Femur (tissue), 1 donor: ENCODE data around the gene BBS12.
A peak's percentile ranks its signal among the peaks of the same experiment; 100 is the strongest.

Experiments used
- DNase-seq: peaks from one replicate; pipeline ENCODE4 v3.0.0-alpha.2; 2017

BBS12 gene

GRCh38 chr4:122716825-122717448, 15.6 kb upstream of the BBS12 start:
- DNase-seq: no peak

- no peak for DNase-seq
Observed at GRCh38 chr4:122718281-122718680, 14.2 kb upstream of the BBS12 start.

GRCh38 chr4:122722256-122722655, 10.2 kb upstream of the BBS12 start:
- no peak for DNase-seq

DNA sequence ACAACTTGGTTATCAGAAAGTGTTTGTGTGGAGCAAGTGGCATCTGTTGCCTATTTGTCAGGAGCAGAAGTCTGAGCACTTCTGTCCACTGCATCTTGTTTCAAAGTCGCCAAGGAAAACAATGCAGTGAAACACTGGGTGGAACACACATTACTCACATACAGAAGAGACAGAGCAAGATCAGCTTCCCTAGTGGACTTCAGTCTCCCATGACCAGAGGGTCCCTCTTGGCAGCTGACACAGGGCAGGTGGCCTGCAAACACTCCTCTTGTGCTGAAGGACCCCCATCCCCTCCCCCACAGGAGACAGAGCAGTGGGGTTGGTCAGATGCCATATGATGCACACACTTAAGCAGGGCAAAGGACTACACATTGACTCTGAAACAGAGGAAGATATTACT, 3.6 kb upstream of the BBS12 start:
- DNase-seq: peak; percentile 50

- DNase-seq: no peak
Observed at GRCh38 chr4:122731676-122732075, 828 bp upstream of the BBS12 start.

GRCh38 chr4:122733787-122734120, 1.2 kb downstream of the BBS12 start:
- no peak for DNase-seq

GRCh38 chr4:122739174-122739573, 6.7 kb downstream of the BBS12 start:
- DNase-seq: peak; percentile 20

DNA sequence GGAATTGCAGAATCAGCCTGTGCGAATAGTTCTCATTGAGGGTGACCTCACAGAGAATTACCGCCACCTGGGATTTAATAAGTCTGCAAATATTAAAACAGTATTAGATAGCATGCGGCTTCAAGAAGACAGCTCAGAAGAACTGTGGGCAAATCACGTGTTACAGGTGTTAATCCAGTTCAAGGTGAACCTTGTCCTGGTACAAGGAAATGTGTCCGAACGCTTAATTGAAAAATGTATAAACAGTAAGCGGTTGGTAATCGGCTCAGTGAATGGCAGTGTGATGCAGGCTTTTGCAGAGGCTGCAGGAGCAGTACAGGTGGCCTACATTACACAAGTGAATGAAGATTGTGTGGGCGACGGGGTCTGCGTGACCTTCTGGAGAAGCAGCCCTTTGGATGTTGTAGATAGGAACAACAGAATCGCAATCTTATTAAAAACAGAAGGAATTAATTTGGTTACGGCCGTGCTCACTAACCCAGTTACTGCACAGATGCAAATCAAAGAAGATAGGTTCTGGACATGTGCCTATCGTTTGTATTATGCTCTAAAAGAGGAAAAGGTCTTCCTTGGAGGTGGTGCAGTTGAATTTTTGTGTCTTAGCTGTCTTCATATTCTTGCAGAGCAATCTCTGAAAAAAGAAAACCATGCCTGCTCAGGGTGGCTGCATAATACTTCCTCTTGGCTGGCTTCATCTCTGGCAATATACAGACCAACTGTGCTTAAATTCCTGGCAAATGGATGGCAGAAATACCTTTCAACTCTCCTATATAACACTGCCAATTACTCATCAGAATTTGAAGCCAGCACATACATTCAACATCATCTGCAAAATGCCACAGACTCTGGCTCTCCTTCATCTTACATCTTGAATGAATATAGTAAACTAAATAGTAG, 10.7 kb downstream of the BBS12 start:
- DNase-seq: no peak

GRCh38 chr4:122744229-122744628, 11.7 kb downstream of the BBS12 start:
- DNase-seq: no peak

DNA sequence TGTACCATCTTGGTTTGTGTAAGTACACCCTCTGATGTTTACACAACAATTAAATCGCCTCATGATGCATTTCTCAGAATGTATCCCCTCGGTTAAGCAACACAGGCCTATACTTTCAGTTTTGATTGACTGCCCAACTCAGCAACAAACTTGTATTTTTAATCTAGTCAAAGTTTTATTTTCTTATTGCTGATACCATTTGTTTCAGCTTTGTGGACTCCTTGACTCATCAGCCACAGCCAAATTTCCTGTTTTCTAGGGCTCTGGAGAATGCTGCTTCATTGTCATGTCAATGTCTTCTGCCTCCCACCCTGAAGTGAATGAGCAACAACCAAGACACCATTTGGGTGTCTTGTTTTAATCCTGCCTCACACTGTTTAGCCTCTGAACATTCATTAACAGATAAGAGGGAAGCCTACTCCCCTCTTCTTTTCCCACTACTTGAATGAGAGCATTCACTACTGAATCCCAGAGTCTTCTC, 14.0 kb downstream of the BBS12 start:
- DNase-seq: no peak

DNA sequence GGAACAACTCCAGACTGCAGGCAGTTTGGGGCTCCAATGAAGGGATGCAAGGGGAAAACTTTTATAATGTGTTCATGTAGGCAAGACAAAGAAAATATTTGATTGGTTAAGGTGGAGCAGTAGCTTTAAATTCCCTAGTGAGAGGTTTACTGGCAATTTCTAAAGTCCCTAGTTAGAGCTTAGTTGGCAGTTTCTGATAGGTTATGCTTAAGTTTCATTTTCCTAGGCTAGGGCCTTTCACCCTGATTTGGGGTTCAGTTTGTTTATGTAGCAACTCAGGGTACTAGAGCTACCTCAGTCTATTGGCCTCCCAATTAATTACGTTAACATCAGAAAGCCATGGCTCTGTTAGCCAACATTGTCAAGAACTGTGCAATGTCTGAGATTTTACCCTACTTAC, 14.6 kb downstream of the BBS12 start:
- DNase-seq: no peak

GRCh38 chr4:122747883-122748282, 15.4 kb downstream of the BBS12 start:
- DNase-seq: no peak

- DNase-seq: no peak
Observed at GRCh38 chr4:122749704-122750454, 17.4 kb downstream of the BBS12 start.

DNA sequence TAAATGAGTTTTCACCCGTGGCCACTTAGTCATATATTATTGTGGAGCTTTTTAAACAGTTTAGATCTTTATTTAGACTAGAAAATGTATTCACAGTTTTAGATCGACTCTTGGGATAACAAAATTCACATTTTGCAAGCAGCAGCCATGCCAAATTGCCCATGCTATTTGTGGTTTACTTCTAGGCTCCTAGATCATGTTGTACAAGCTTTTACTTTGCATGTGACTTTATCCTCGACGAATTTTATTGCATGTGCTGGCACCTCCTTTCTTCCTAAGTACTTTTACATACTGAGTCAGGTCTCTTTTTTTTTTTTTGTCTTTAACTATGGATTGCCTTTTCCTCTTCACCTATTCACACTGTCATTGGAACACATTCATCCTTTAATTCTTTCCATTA, 23.2 kb downstream of the BBS12 start:
- no peak for DNase-seq

DNA sequence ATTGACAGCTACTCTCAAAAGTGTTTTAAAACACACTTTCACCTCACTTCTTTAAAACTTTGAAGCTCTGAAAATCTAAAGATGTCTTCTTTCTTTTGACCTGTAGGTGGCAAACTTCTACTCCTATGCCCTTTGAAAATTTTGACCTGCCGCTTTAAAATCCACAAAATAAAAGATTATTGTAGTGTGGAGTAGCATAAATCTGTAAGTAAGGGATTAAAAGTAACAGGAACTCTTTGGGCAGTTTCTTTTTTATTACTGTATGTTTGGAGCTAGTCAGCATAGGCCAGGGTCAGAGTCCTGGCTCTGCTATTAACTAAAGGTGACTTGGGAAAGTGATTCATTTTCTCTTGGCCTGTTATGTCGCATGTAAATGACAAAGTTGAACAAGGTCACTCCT, 25.5 kb downstream of the BBS12 start:
- DNase-seq: no peak

DNA sequence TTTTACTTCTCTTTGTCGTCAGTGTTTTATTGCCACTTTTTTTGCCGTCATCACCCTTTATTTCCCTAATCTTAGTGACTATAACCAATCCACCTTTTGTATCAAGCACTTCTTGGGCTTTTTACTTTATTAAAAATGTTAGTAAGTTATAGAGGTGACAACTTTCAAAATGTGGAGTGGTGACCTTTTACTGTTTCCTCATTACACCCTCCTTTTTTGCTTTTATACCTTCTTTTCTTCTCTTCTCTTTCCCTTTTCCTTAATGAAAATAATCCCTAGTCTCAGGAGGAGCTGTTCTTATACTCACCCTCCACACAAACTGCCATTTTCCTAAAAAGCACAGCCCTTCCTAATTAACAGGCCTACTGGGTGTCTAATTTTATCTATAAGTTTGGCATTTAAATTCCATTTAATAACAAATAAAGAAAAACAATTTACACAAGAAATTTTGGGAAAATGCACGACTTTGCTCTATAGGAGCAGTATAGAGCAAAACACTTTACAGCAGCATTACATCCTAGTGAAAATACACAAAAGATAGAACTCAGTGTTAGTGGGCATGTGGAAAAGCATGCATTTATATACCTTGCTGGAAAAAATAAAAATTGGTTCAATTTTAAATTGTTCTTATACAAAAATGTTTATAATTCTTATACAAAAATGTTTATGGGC, 27.3 kb downstream of the BBS12 start:
- DNase-seq: no peak

- no peak for DNase-seq
Observed at GRCh38 chr4:122762520-122762919, 30.0 kb downstream of the BBS12 start.

- no peak for DNase-seq
Observed at GRCh38 chr4:122762966-122763716, 30.6 kb downstream of the BBS12 start.

DNA sequence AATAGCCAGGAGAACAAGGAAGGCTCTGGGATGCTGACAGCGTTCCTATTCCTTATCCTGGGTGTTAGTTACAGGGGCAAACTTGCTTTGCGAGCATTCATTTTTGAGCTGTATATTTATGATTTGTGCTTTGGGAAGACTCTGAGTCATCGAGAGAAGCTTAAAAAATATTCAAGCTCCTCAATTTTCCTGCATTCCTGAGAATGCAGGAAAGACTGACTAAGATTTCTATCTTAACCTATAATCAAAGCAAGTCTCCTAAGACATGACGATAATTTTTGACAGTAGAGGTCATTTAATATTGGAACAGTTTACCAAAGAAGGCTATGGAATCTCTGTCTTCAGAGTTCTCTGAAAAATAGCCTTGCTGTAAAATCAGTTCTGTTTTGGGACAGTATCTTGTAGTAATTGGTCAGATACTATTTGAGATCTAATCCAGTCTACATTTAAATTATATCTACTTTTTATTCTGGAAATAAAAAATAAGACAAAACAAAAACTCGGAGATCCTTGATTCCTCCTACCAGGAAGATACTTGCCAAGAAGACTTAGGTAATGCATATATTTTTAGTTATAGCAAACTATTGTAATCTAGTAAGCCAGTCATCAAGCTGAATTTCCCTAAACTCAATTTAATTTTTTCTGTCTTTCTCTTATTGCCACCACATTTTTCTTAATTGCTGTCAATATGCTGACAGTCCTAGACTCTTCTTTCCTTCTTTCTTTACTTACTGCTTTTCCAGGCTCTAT, 31.7 kb downstream of the BBS12 start:
- DNase-seq: no peak

DNA sequence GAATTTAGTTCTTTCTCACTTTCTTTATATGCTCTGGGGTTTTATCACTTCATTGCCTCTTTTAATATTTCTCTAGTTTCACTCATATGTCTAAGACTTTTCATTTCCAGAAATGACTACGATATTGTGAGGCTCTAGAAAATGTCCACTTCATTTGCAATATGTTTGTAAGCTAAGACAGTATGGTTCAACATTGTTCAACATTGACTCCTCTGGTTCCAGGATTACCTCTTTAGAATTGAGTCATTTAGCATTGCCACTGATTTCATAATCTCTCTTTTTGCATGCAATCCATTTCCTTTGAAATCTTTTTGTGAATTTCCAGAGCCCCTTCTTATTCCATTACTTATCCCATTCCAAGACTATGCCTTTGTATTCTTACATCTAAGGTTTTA, 32.3 kb downstream of the BBS12 start:
- no peak for DNase-seq

GRCh38 chr4:122765692-122766352, 33.3 kb downstream of the BBS12 start:
- DNase-seq: no peak
